HepG2 (cell line): ENCODE data around the gene ARPC1B. TPM values are rescaled to one million over a fixed set of nuclear protein-coding genes. Genes with fewer than 3 reads are reported as not detected.
A peak's percentile ranks its signal among the peaks of the same experiment; 100 is the strongest.

ENCODE experiments used
- ATAC-seq: fragments of 200-7000 bp; cut with Tn5 transposase; 3 replicates; pipeline ENCODE4 v1.9.1; 2020; ENCODE audit warnings: mild to moderate bottlenecking, moderate library complexity
- BruUV-seq: library from RNA; stranded (reverse); fragments of 400-500 nt; replicated peaks from 2 replicates; lab custom pipeline; 2021; lab: Mats Ljungman, UMichigan
- CTCF ChIA-PET: fragments of 300-600 bp; formaldehyde crosslinking; extraction: SDS; loops from one replicate; lab custom pipeline; 2021; ENCODE audit warnings: low total read pairs, inconsistent platforms, low intra/inter-chr PET ratio; lab: Yijun Ruan, JAX
- POLR2A ChIA-PET: fragments of 350-600 bp; sonication (Branson Sonifier 250); formaldehyde crosslinking; loops from one replicate; lab custom pipeline; 2020; ENCODE audit warnings: antibody characterized with exemption, inconsistent platforms; lab: Yijun Ruan, JAX
- DNase-seq: peaks from one replicate; pipeline ENCODE4 v3.0.0-alpha.2; 2015; ENCODE audit warnings: low spot score
- FAIRE-seq: peaks from 3 replicates; lab custom pipeline; 2011; peaks lifted over from hg19 to GRCh38; lab: Jason Lieb, UNC
- H2AFZ ChIP-seq: one replicate; pipeline ENCODE4 v1.6.1; 2011; ENCODE audit warnings: low read length, inconsistent platforms
- H3K27ac ChIP-seq: fragments of 300-600 bp; 3 replicates; pipeline ENCODE4 v1.8.0; 2011; ENCODE audit warnings: mixed run types, mild to moderate bottlenecking, mixed read lengths, low read length, inconsistent platforms; ENCODE audit not compliant: insufficient read depth; ENCODE audit errors: extremely low read length
- H3K27me3 ChIP-seq, 2 experiments: fragments of 200-600 bp in 1 of 2; 2 replicates in 1 of 2; 3 replicates in 1 of 2; pipeline versions ENCODE4 v1.6.0 to v1.8.0; 2011; ENCODE audit warnings: low read length in 2 of 2, mild to moderate bottlenecking in 2 of 2, moderate library complexity in 2 of 2, inconsistent platforms in 1 of 2; ENCODE audit not compliant: insufficient read depth in 2 of 2, control insufficient read depth in 1 of 2
- H3K36me3 ChIP-seq, 2 experiments: fragments of 200-600 bp in 1 of 2; replicated peaks in 1 of 2; 2 replicates in 1 of 2; 3 replicates in 1 of 2; pipeline versions ENCODE4 v1.5.1 to v1.8.0; 2011; ENCODE audit warnings: low read length in 2 of 2, inconsistent platforms in 1 of 2; ENCODE audit not compliant: insufficient read depth in 2 of 2, control insufficient read depth in 1 of 2
- H3K4me1 ChIP-seq: 2 replicates; pipeline ENCODE4 v1.5.1; 2012; ENCODE audit warnings: low read length, inconsistent platforms; ENCODE audit not compliant: insufficient read depth
- H3K4me2 ChIP-seq: 2 replicates; pipeline ENCODE4 v1.6.0; 2011; ENCODE audit warnings: low read depth, low read length, inconsistent platforms
- H3K4me3 ChIP-seq, 3 experiments: fragments of 200-600 bp in 1 of 3; sonication (generic), shearing (Covaris generic) in 1 of 3; replicated peaks in 1 of 3; 2 replicates each; pipeline ENCODE4 v1.5.1; 2011 to 2016; ENCODE audit warnings: low read length in 3 of 3, inconsistent platforms in 2 of 3, low read depth in 2 of 3, mild to moderate bottlenecking in 2 of 3, control low read depth in 1 of 3, mixed read lengths in 1 of 3; ENCODE audit not compliant: insufficient read depth in 1 of 3
- H3K79me2 ChIP-seq: one replicate; pipeline ENCODE4 v1.6.1; 2011; ENCODE audit warnings: low read length, inconsistent platforms; ENCODE audit not compliant: insufficient read depth
- H3K9ac ChIP-seq: 2 replicates; pipeline ENCODE4 v1.6.0; 2011; ENCODE audit warnings: mild to moderate bottlenecking, low read depth, low read length, inconsistent platforms; ENCODE audit not compliant: insufficient read depth
- H3K9me3 ChIP-seq: 2 replicates; pipeline ENCODE4 v1.5.1; 2012; ENCODE audit warnings: mild to moderate bottlenecking, low read length
- H4K20me1 ChIP-seq: 2 replicates; pipeline ENCODE4 v1.6.0; 2011; ENCODE audit warnings: inconsistent platforms, mild to moderate bottlenecking, low read length, moderate library complexity; ENCODE audit not compliant: insufficient read depth
- ATF4 ChIP-seq, 2 experiments: fragments of 450-650 bp in 1 of 2; sonication (generic) in 1 of 2; formaldehyde crosslinking; IDR thresholded peaks; 2 replicates each; pipeline versions ENCODE4 v1.5.0 to v1.8.0; 2020 to 2022; ENCODE audit warnings: mild to moderate bottlenecking in 1 of 2, missing genetic modification reagents in 1 of 2
- BRD4 ChIP-seq: sonication (generic); formaldehyde crosslinking; IDR thresholded peaks from 2 replicates; pipeline ENCODE4 v1.4.0; 2020; ENCODE audit warnings: missing genetic modification reagents
- GATA4 ChIP-seq: sonication (generic); IDR thresholded peaks from 2 replicates; pipeline ENCODE4 v1.6.1; 2016; ENCODE audit warnings: antibody characterized with exemption, low read depth, borderline replicate concordance
- GTF3A ChIP-seq: sonication (generic); formaldehyde crosslinking; conservative IDR thresholded peaks from 2 replicates; pipeline ENCODE4 v1.4.0; 2020; ENCODE audit warnings: mild to moderate bottlenecking, missing genetic modification reagents
- MLLT10 ChIP-seq: sonication (generic); formaldehyde crosslinking; IDR thresholded peaks from 2 replicates; pipeline ENCODE4 v1.4.0; 2020; ENCODE audit warnings: missing genetic modification reagents
- NFE2 ChIP-seq: sonication (generic); formaldehyde crosslinking; IDR thresholded peaks from 2 replicates; pipeline ENCODE4 v1.4.0; 2020; ENCODE audit warnings: missing genetic modification reagents
- SSRP1 ChIP-seq: IDR thresholded peaks from 2 replicates; pipeline ENCODE4 v1.6.1; 2016; ENCODE audit warnings: control low read depth
- ZFP91 ChIP-seq: sonication (generic); formaldehyde crosslinking; IDR thresholded peaks from 2 replicates; pipeline ENCODE4 v1.9.0; 2022; ENCODE audit warnings: missing genetic modification reagents, mild to moderate bottlenecking, borderline replicate concordance
- ZNF101 ChIP-seq: sonication (generic); formaldehyde crosslinking; IDR thresholded peaks from 2 replicates; pipeline ENCODE4 v1.4.0; 2020; ENCODE audit warnings: mild to moderate bottlenecking, low read depth, missing genetic modification reagents, borderline replicate concordance
- ZNF17 ChIP-seq: sonication (generic); formaldehyde crosslinking; IDR thresholded peaks from 2 replicates; pipeline ENCODE4 v1.5.0; 2020; ENCODE audit warnings: mild to moderate bottlenecking, missing genetic modification reagents
- ZNF431 ChIP-seq: sonication (generic); formaldehyde crosslinking; IDR thresholded peaks from 2 replicates; pipeline ENCODE4 v1.9.0; 2022; ENCODE audit warnings: missing genetic modification reagents, low read depth, mild to moderate bottlenecking, borderline replicate concordance
- ZNF577 ChIP-seq: sonication (generic); formaldehyde crosslinking; IDR thresholded peaks from 2 replicates; pipeline ENCODE4 v1.4.0; 2020; ENCODE audit warnings: mild to moderate bottlenecking, low read depth, missing genetic modification reagents, borderline replicate concordance
- WGBS: methylation state at CpG from one replicate; pipeline ENCODE4 v1.1.6; 2017; ENCODE audit warnings: low lambda C conversion rate; 5-methylcytosine and 5-hydroxymethylcytosine counted together
- in situ Hi-C: cut with HindIII; loops from 2 replicates; pipeline ENCODE4 v1.10.0; 2017; ENCODE audit warnings: low pct_unique_long_range_greater_than_20kb; ENCODE audit not compliant: extremely low pct_ligation_motif_present
- intact Hi-C: fragments of 100-400 bp; cut with micrococcal nuclease; formaldehyde crosslinking; loops from one replicate; pipeline ENCODE4 v1.10.0; 2022; ENCODE audit not compliant: unreplicated experiment
- polyA plus RNA-seq, 8 experiments: library from polyadenylated mRNA; depleted of rRNA in 3 of 8; stranded (reverse) in 7 of 8; unstranded in 1 of 8; fragments of >200 nt; fragmentation: Illumina TruSeq in 4 of 8; extraction: Trizol in 4 of 8; gene quantifications; 2 replicates each; pipeline versions ENCODE4 v1.2.1 to v1.2.3, GENCODE V29; 2011 to 2016; ENCODE audit warnings: low read depth in 4 of 8, missing spikeins in 1 of 8, mixed read lengths in 1 of 8; ENCODE audit not compliant: insufficient read depth in 1 of 8
- total RNA-seq, 5 experiments: library from RNA; depleted of rRNA; stranded (reverse); fragments of >200 nt; fragmentation: Illumina TruSeq; extraction: Trizol; gene quantifications; 2 replicates each; pipeline ENCODE4 v1.2.3, GENCODE V29; 2016; ENCODE audit warnings: low read depth in 1 of 5

ARPC1B gene
- total and polyA plus RNA-seq, 2 of the 13 experiments (the other 11 are each of a cell fraction or from before 2014, with no cell fraction given) = 72.9 to 89.1 TPM

- TF ChIP-seq SSRP1 (CRISPR knock-in tag) (no peak), ZNF17 (CRISPR knock-in tag) (no peak), GTF3A (CRISPR knock-in tag) (no peak), ATF4 (CRISPR knock-in tag; IDR thresholded peaks at IDR 0.05) (no peak)
- Histone ChIP-seq H3K4me3 (no peak overlapping the region), H3K79me2 (no peaks in the 10 kb centered on the region), H2AFZ (no peak overlapping the region), H3K36me3 (peaks cover 4 to 21% of the 10 kb centered on the region in 2 experiments; a peak in 4 of 5 replicates), H3K4me1 (peaks cover 27% of the 10 kb centered on the region), H3K27me3 (no peaks in the 10 kb centered on the region), H4K20me1 (no peaks in the 10 kb centered on the region), H3K9ac (no peak overlapping the region), H3K27ac (no peak overlapping the region), H3K9me3 (no peaks in the 10 kb centered on the region), H3K4me2 (no peak overlapping the region)
- CTCF ChIA-PET = no interaction called here
- DNase-seq = no peak
- BruUV-seq = no TSS peak
- FAIRE-seq = no peak
- WGBS = 90% methylated on average over 9 of the region's 9 CpGs
- intact Hi-C loops = loop anchor here (5.0 kb wide), 1 partner anchor 37 kb away; the partner anchor contains the start of genes BUD31 and PDAP1
- in situ Hi-C loops = no loop called here
- POLR2A ChIA-PET = interaction anchor here (1.2 kb wide), 1 partner anchor 10 kb away, joined by 6 read pairs; no protein-coding TSS in a partner anchor
- ATAC-seq = no peak
Observed at GRCh38 chr7:99369767-99370391, 4.7 kb upstream of the ARPC1B start.

GRCh38 chr7:99371376-99371920 lies 3.1 kb upstream of the ARPC1B start:
- no peaks in the 10 kb centered on the region for H3K27me3 ChIP-seq
- in situ Hi-C loops (no loop called here), intact Hi-C loops (loop anchor here (5.0 kb wide), 1 partner anchor 36 kb away; the partner anchor contains the start of genes BUD31 and PDAP1)
- H3K36me3 ChIP-seq = peaks cover 2 to 8% of the 10 kb centered on the region in 2 experiments; a peak in 3 of 5 replicates
- ATAC-seq = no peak
- H3K27ac ChIP-seq = no peak overlapping the region
- H3K9me3 ChIP-seq = no peaks in the 10 kb centered on the region
- FAIRE-seq = no peak
- CTCF ChIA-PET = no interaction called here
- H3K9ac ChIP-seq = 0 out of 2 replicates have a peak overlapping the region, but pooled peaks have one; percentile 3
- H3K79me2 ChIP-seq = peaks cover 5% of the 10 kb centered on the region
- no peak overlapping the region for H2AFZ ChIP-seq
- no TSS peak for BruUV-seq
- 92% methylated on average over 11 of the region's 11 CpGs for WGBS
- no peak overlapping the region for H3K4me2 ChIP-seq
- peaks cover 37% of the 10 kb centered on the region for H3K4me1 ChIP-seq
- DNase-seq = no peak
- no peak overlapping the region for H3K4me3 ChIP-seq
- 0 out of 2 replicates have a peak, but pooled peaks cover 2% of the 10 kb centered on the region for H4K20me1 ChIP-seq
- POLR2A ChIA-PET = interaction anchor here (1.6 kb wide), 1 partner anchor 37 kb away, joined by 29 read pairs; the partner anchor contains the start of genes BUD31 and PDAP1
- TF ChIP-seq GATA4 = no peak
- TF ChIP-seq MLLT10 (CRISPR knock-in tag) = no peak
- TF ChIP-seq ZNF431 = no peak
- TF ChIP-seq ZNF577 = no peak
- TF ChIP-seq ZFP91 (CRISPR knock-in tag) = no peak
- no peak for TF ChIP-seq NFE2 (CRISPR knock-in tag)
- no peak for TF ChIP-seq ZNF101
- TF ChIP-seq BRD4 (CRISPR knock-in tag) = no peak
